DLD1 (cell line): ENCODE data around the gene DDX11.
"Not testable (repeated sequence)": the region's sequence is repeated elsewhere in the genome, so short reads cannot be mapped to it uniquely, and the experiment has no call there.

Source experiments
- in situ Hi-C: cut with HindIII; loops from 2 replicates; pipeline ENCODE4 v1.10.0; 2017; ENCODE audit warnings: low sequenced_read_pairs

DDX11 gene

GRCh38 chr12:31098363-31098762, 24.7 kb downstream of the DDX11 start:
- in situ Hi-C loops, result not testable (repeated sequence)

GRCh38 chr12:31098771-31099170, 25.1 kb downstream of the DDX11 start:
- in situ Hi-C loops, result not testable (repeated sequence)

GRCh38 chr12:31099434-31099833, 25.8 kb downstream of the DDX11 start:
- in situ Hi-C loops, result not testable (repeated sequence)

GRCh38 chr12:31100503-31101208, 27.0 kb downstream of the DDX11 start:
- in situ Hi-C loops, result not testable (repeated sequence)

- in situ Hi-C loops, result not testable (repeated sequence)
These were observed 28.5 kb downstream of the DDX11 start for GRCh38 chr12:31102125-31102524.

GRCh38 chr12:31102596-31102995, 28.9 kb downstream of the DDX11 start:
- in situ Hi-C loops, result not testable (repeated sequence)

- in situ Hi-C loops, result not testable (repeated sequence)
These were observed 29.9 kb downstream of the DDX11 start for GRCh38 chr12:31103561-31103975.

- in situ Hi-C loops, result not testable (repeated sequence)
These were observed 30.6 kb downstream of the DDX11 start for GRCh38 chr12:31104220-31104619.

GRCh38 chr12:31104773-31105172, 31.1 kb downstream of the DDX11 start:
- in situ Hi-C loops, result not testable (repeated sequence)

GRCh38 chr12:31105668-31106067, 32.0 kb downstream of the DDX11 start:
- in situ Hi-C loops, result no loop called here

- in situ Hi-C loops, result no loop called here
These were observed 32.6 kb downstream of the DDX11 start for GRCh38 chr12:31106101-31106803.

GRCh38 chr12:31109773-31110172, 36.1 kb downstream of the DDX11 start:
- in situ Hi-C loops, result not testable (repeated sequence)

- in situ Hi-C loops, result not testable (repeated sequence)
These were observed 36.6 kb downstream of the DDX11 start for GRCh38 chr12:31110263-31110662.

GRCh38 chr12:31115092-31115601, 41.5 kb downstream of the DDX11 start:
- in situ Hi-C loops, result not testable (repeated sequence)

- in situ Hi-C loops, result not testable (repeated sequence)
These were observed 43.2 kb downstream of the DDX11 start for GRCh38 chr12:31116846-31117202.

- in situ Hi-C loops, result no loop called here
These were observed 43.7 kb downstream of the DDX11 start for GRCh38 chr12:31117203-31118011.

- in situ Hi-C loops, result no loop called here
These were observed 44.9 kb downstream of the DDX11 start for GRCh38 chr12:31118347-31119191.

GRCh38 chr12:31119192-31119802, 45.6 kb downstream of the DDX11 start:
- in situ Hi-C loops, result no loop called here

GRCh38 chr12:31119803-31120211, 46.1 kb downstream of the DDX11 start:
- in situ Hi-C loops, result no loop called here

- in situ Hi-C loops, result no loop called here
These were observed 46.8 kb downstream of the DDX11 start for GRCh38 chr12:31120392-31121008.
